HCT116 (cell line): ENCODE measurements around the gene SLC25A10. TPM values are rescaled to one million over a fixed set of nuclear protein-coding genes. Genes with fewer than 3 reads are reported as not detected.
A peak's percentile ranks its signal among the peaks of the same experiment; 100 is the strongest.

Experiments used
- ATAC-seq: fragments of 200-7000 bp; cut with Tn5 transposase; 2 replicates; pipeline ENCODE4 v1.9.1; 2020; ENCODE audit warnings: mild to moderate bottlenecking, moderate library complexity
- BruUV-seq: library from RNA; stranded (reverse); fragments of 400-500 nt; replicated peaks from 2 replicates; lab custom pipeline; 2021; lab: Mats Ljungman, UMichigan
- CTCF ChIA-PET: fragments of 300-600 bp; sonication (Branson Sonifier 250); formaldehyde crosslinking; loops from one replicate; lab custom pipeline; 2021; ENCODE audit warnings: antibody characterized with exemption; lab: Charles Lee
- POLR2A ChIA-PET: fragments of 300-600, 350-600 bp; sonication (Branson Sonifier 250); formaldehyde crosslinking; loops from one replicate; lab custom pipeline; 2021; ENCODE audit warnings: antibody characterized with exemption; lab: Charles Lee
- RAD21 ChIA-PET, 2 experiments: fragments of 300-600 bp; sonication (Branson Sonifier 250); formaldehyde crosslinking; loops; one replicate each; lab custom pipeline; 2023; ENCODE audit warnings: low total read pairs in 2 of 2; ENCODE audit not compliant: uncharacterized antibody in 2 of 2, unreplicated experiment in 2 of 2, low non-redundant PET in 1 of 2; lab: Charles Lee
- DNase-seq: peaks from one replicate; pipeline ENCODE4 v3.0.0-alpha.2; 2010; ENCODE audit warnings: low read depth, low spot score
- H2AFZ ChIP-seq: fragments of 200-600 bp; shearing (Covaris generic), sonication (generic); 2 replicates; pipeline ENCODE4 v1.6.1; 2017; ENCODE audit warnings: low read depth, mixed run types, mixed read lengths, antibody characterized with exemption, low read length; ENCODE audit not compliant: poor library complexity, severe bottlenecking
- H3K27ac ChIP-seq: 2 replicates; pipeline ENCODE4 v1.5.1; 2012; ENCODE audit warnings: low read depth, low read length
- H3K27me3 ChIP-seq: fragments of 200-600 bp; sonication (generic); 2 replicates; pipeline ENCODE4 v1.6.1; 2016; ENCODE audit warnings: mixed run types, low read length, mixed read lengths; ENCODE audit not compliant: insufficient read depth
- H3K36me3 ChIP-seq, 2 experiments: fragments of 200-500 bp in 1 of 2; fragments of 200-600 bp in 1 of 2; sonication (Bioruptor generic) in 1 of 2; sonication (generic) in 1 of 2; 2 replicates each; pipeline versions ENCODE4 v1.5.1 to v1.6.1; 2014 to 2016; ENCODE audit warnings: low read length in 2 of 2, inconsistent platforms in 1 of 2, mixed read lengths in 1 of 2, mixed run types in 1 of 2; ENCODE audit not compliant: insufficient read depth in 2 of 2, control insufficient read depth in 1 of 2
- H3K4me1 ChIP-seq, 2 experiments: fragments of 200-600 bp in 1 of 2; sonication (generic) in 1 of 2; 2 replicates each; pipeline versions ENCODE4 v1.5.1 to v1.6.1; 2012 to 2017; ENCODE audit warnings: low read length in 2 of 2, inconsistent platforms in 1 of 2, mild to moderate bottlenecking in 1 of 2, mixed read lengths in 1 of 2, mixed run types in 1 of 2, moderate library complexity in 1 of 2; ENCODE audit not compliant: insufficient read depth in 2 of 2, control insufficient read depth in 1 of 2
- H3K4me2 ChIP-seq: fragments of 200-600 bp; sonication (generic); 2 replicates; pipeline ENCODE4 v1.6.1; 2017; ENCODE audit warnings: mixed run types, low read length, mixed read lengths
- H3K4me3 ChIP-seq, 2 experiments: fragments of 200-600 bp in 1 of 2; sonication (generic) in 1 of 2; replicated peaks in 1 of 2; 2 replicates each; pipeline ENCODE4 v1.5.1; 2011 to 2016; ENCODE audit warnings: low read length in 2 of 2, control low read depth in 1 of 2, low read depth in 1 of 2, mild to moderate bottlenecking in 1 of 2, mixed read lengths in 1 of 2, mixed run types in 1 of 2
- H3K79me2 ChIP-seq: fragments of 200-600 bp; sonication (generic); 2 replicates; pipeline ENCODE4 v1.6.1; 2017; ENCODE audit warnings: mild to moderate bottlenecking, mixed run types, low read length, moderate library complexity, mixed read lengths; ENCODE audit not compliant: insufficient read depth
- H3K9ac ChIP-seq: fragments of 200-600 bp; sonication (generic); 2 replicates; pipeline ENCODE4 v1.6.1; 2016; ENCODE audit warnings: low read length, mixed read lengths
- H3K9me2 ChIP-seq: fragments of 200-600 bp; sonication (generic), shearing (Covaris generic); 2 replicates; pipeline ENCODE4 v1.6.1; 2017; ENCODE audit warnings: mixed run types, mild to moderate bottlenecking, moderate library complexity; ENCODE audit not compliant: insufficient read depth
- H3K9me3 ChIP-seq, 2 experiments: fragments of 200-500 bp in 1 of 2; fragments of 200-600 bp in 1 of 2; sonication (Bioruptor generic) in 1 of 2; sonication (generic) in 1 of 2; 2 replicates each; pipeline ENCODE4 v1.6.1; 2014 to 2017; ENCODE audit warnings: low read length in 2 of 2, mixed read lengths in 2 of 2, inconsistent platforms in 1 of 2, low read depth in 1 of 2, mild to moderate bottlenecking in 1 of 2, mixed run types in 1 of 2, moderate library complexity in 1 of 2; ENCODE audit not compliant: control insufficient read depth in 1 of 2, insufficient read depth in 1 of 2
- H4K20me1 ChIP-seq: fragments of 200-600 bp; sonication (generic), shearing (Covaris generic); 2 replicates; pipeline ENCODE4 v1.6.1; 2017; ENCODE audit warnings: mixed run types, mild to moderate bottlenecking, moderate library complexity; ENCODE audit not compliant: insufficient read depth
- CEBPB ChIP-seq: IDR thresholded peaks from 2 replicates; pipeline ENCODE4 v1.6.1; 2012; ENCODE audit warnings: low read depth
- EGR1 ChIP-seq: IDR thresholded peaks from 2 replicates; pipeline ENCODE4 v1.6.1; 2012; ENCODE audit warnings: low read depth
- ELF1 ChIP-seq: IDR thresholded peaks from 2 replicates; pipeline ENCODE4 v1.6.1; 2012; ENCODE audit warnings: low read depth, borderline replicate concordance
- EZH2 ChIP-seq: fragments of 200-600 bp; sonication (generic); IDR thresholded peaks from 2 replicates; pipeline ENCODE4 v1.6.1; 2017; ENCODE audit warnings: antibody characterized with exemption, mixed run types
- EZH2phosphoT487 ChIP-seq: fragments of 200-600 bp; IDR thresholded peaks from 2 replicates; pipeline ENCODE4 v1.6.1; 2018; ENCODE audit warnings: antibody characterized with exemption, borderline replicate concordance
- FOSL1 ChIP-seq: IDR thresholded peaks from 2 replicates; pipeline ENCODE4 v1.6.1; 2012; ENCODE audit warnings: low read depth
- JUND ChIP-seq: IDR thresholded peaks from 2 replicates; pipeline ENCODE4 v1.6.1; 2012
- POLR2A ChIP-seq: IDR thresholded peaks from 2 replicates; pipeline ENCODE4 v1.7.0; 2011; ENCODE audit warnings: borderline replicate concordance; ENCODE audit not compliant: insufficient read depth, insufficient read length; ENCODE audit errors: extremely low read depth
- SIN3A ChIP-seq: IDR thresholded peaks from 2 replicates; pipeline ENCODE4 v1.6.1; 2012; ENCODE audit warnings: low read depth
- SP1 ChIP-seq: IDR thresholded peaks from 2 replicates; pipeline ENCODE4 v1.6.1; 2012; ENCODE audit warnings: low read depth
- SRF ChIP-seq: IDR thresholded peaks from 2 replicates; pipeline ENCODE4 v1.6.1; 2012; ENCODE audit warnings: low read depth
- ZNF274 ChIP-seq: fragments of 200-500 bp; sonication (Bioruptor generic); IDR thresholded peaks from 2 replicates; pipeline ENCODE4 v1.6.1; 2014; ENCODE audit warnings: mild to moderate bottlenecking, low read depth, low read length, inconsistent platforms
- intact Hi-C: fragments of 100-400 bp; cut with micrococcal nuclease; formaldehyde crosslinking; loops from 2 replicates; pipeline ENCODE4 v1.10.0; 2022
- total RNA-seq: library from RNA; stranded (reverse); gene quantifications from one replicate; pipeline ENCODE4 v1.2.1, GENCODE V29; 2021; ENCODE audit not compliant: unreplicated experiment
- TF ChIP-seq, protein P1 (sequence below): IDR thresholded peaks from 2 replicates; pipeline ENCODE4 v1.6.1; 2011; ENCODE audit warnings: mild to moderate bottlenecking, low read length, moderate library complexity; ENCODE audit not compliant: insufficient replicate concordance; ENCODE audit errors: extremely low read depth

The SLC25A10 gene
- total RNA-seq, 1 experiment from 2014 or later: 70.8 TPM

DNA sequence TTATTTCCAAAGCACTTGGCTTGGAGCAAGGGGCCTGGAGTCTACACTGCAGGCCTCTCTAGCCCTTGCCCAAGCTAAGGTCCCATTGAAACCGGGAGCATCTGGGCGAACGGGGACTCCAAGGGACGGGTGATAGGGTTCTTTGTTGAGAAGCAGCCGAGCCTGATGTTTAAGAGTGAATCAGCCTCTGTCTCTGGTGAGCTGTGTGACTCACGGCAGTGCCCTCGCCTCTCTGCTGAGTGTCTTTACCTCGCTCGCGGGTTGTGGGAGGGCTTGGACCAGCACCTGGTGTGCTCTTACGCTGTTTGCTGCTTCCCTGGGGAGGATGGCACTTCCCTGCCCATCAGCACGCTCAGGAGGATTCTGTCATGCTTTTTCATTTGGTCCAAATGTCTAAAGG is 27.0 kb upstream of the SLC25A10 start (continued):
- TF ChIP-seq SP1 (no peak), ZNF274 (no peak), POLR2A (no peak), SIN3A (no peak; the same call in 1 of the 2 replicates), EGR1 (no peak), SRF (no peak), EZH2 (no peak), ELF1 (no peak), EZH2phosphoT487 (no peak), FOSL1 (no peak)
- TF ChIP-seq, protein P1, sequence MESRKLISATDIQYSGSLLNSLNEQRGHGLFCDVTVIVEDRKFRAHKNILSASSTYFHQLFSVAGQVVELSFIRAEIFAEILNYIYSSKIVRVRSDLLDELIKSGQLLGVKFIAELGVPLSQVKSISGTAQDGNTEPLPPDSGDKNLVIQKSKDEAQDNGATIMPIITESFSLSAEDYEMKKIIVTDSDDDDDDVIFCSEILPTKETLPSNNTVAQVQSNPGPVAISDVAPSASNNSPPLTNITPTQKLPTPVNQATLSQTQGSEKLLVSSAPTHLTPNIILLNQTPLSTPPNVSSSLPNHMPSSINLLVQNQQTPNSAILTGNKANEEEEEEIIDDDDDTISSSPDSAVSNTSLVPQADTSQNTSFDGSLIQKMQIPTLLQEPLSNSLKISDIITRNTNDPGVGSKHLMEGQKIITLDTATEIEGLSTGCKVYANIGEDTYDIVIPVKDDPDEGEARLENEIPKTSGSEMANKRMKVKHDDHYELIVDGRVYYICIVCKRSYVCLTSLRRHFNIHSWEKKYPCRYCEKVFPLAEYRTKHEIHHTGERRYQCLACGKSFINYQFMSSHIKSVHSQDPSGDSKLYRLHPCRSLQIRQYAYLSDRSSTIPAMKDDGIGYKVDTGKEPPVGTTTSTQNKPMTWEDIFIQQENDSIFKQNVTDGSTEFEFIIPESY: no peak

GRCh38 chr17:81686614-81687013 is 25.5 kb upstream of the SLC25A10 start:
- H3K4me2 ChIP-seq: no peak overlapping the region
- DNase-seq (no peak), ATAC-seq (no peak)
- no TSS peak for BruUV-seq
- no peak overlapping the region for H3K9ac ChIP-seq
- no peak overlapping the region for H2AFZ ChIP-seq
- CTCF ChIA-PET: no interaction called here
- intact Hi-C loops: no loop called here
- H3K36me3 ChIP-seq: peaks cover 26 to 65% of the 10 kb centered on the region in 2 experiments
- POLR2A ChIA-PET: no interaction called here
- no peaks in the 10 kb centered on the region for H3K9me2 ChIP-seq
- no peaks in the 10 kb centered on the region for H3K9me3 ChIP-seq
- peaks cover 6% of the 10 kb centered on the region; the same call in 1 of the 2 replicates for H4K20me1 ChIP-seq
- RAD21 ChIA-PET: no interaction called here
- H3K79me2 ChIP-seq: peaks cover 88% of the 10 kb centered on the region
- H3K4me3 ChIP-seq: no peak overlapping the region
- H3K27ac ChIP-seq: peak overlapping the region; percentile 0; the same call in 1 of the 2 replicates
- peaks cover 18 to 23% of the 10 kb centered on the region in 2 experiments for H3K4me1 ChIP-seq
- TF ChIP-seq CEBPB (no peak), POLR2A (no peak), SP1 (no peak), ZNF274 (no peak), ELF1 (no peak), JUND (no peak)
- TF ChIP-seq, all 23 proteins: peak for 0
- no peaks in the 10 kb centered on the region for H3K27me3 ChIP-seq
